Left cardiac atrium (tissue), 4 donors: Measurements from ENCODE around the gene RBM38. TPM values are rescaled to one million over a fixed set of nuclear protein-coding genes. Genes with fewer than 3 reads are reported as not detected.
A peak's percentile ranks its signal among the peaks of the same experiment; 100 is the strongest.
"Not testable (repeated sequence)": the region's sequence is repeated elsewhere in the genome, so short reads cannot be mapped to it uniquely, and the experiment has no call there.

Source experiments
- ATAC-seq, 2 donors: fragments of 200-7000 bp; cut with Tn5 transposase; one replicate each; pipeline ENCODE4 v1.9.1; 2020; ENCODE audit warnings: mild to moderate bottlenecking in 2 of 2, moderate library complexity in 2 of 2
- DNase-seq: peaks from one replicate; pipeline ENCODE4 v3.0.0-alpha.2; 2020
- intact Hi-C, 2 donors: fragments of 100-400 bp; cut with DNase I; formaldehyde crosslinking; loops; one replicate each; pipeline versions ENCODE4 v1.14.1 to v1.15.1; 2022 to 2023
- total RNA-seq, 2 donors: library from RNA; stranded (reverse); fragmentation: NEBNext Ultra II Directional; extraction: Animal tissue kit (Norgen Biotek cat#: 25700); gene quantifications; one replicate each; pipeline ENCODE4 v1.2.1, GENCODE V29; 2021
- donor health status: DM: no; HTN: yes; CAD: no.
- donor health status: DM: no; HTN: yes; CAD: no; lungs with severe emphysema.
- donor health status: DM: yes; HTN: yes; CAD: no.
- donor health status: Dilated cardiomyopathy.

RBM38 gene
- total RNA-seq, 2 donors from 2014 or later, result 78.6 to 101 TPM

DNA sequence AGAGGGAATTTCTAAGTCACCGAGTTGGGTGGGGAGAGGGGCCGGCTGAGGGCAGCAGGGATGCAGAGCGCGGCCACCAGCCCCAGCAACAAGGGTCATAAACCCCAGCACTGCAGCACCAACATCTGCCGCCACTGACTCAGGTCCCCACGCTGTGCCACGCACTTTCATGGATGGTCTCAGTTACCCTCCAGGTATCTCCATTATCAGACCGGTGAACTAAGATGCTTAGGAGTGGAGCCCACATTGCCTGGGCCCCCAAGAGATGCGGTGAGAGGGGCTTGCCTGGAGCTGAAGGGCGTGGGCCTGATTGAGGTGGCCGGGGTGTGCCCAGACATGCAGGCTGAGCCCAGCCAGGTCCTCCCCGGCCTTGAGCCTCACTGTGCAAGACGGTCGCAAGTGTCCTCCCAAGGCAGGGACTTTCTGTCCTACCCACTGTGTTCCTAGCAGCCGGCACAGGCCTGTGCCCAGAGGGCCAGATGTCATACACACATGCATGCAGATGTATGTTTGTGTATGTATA, 19.3 kb downstream of the RBM38 start:
- DNase-seq (no peak), ATAC-seq (no peak)
- intact Hi-C loops, result no loop called here

DNA sequence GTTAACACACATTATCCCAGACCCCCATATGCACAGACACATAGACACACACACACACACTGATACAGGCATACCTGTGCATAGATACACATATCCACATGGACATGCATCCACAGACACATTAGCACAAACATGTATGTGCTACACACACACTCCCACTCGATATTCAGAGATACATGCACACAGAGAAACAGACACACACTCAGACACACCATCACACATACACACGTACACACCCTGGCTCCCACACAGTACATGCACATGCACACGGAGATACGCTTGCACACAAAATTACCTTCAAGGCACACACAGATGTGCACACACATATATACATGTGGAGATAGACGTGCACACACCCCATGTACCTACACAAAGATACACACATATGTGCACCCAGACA, 19.7 kb downstream of the RBM38 start:
- intact Hi-C loops, result no loop called here
- DNase-seq, result no peak
- ATAC-seq, result no peak

DNA sequence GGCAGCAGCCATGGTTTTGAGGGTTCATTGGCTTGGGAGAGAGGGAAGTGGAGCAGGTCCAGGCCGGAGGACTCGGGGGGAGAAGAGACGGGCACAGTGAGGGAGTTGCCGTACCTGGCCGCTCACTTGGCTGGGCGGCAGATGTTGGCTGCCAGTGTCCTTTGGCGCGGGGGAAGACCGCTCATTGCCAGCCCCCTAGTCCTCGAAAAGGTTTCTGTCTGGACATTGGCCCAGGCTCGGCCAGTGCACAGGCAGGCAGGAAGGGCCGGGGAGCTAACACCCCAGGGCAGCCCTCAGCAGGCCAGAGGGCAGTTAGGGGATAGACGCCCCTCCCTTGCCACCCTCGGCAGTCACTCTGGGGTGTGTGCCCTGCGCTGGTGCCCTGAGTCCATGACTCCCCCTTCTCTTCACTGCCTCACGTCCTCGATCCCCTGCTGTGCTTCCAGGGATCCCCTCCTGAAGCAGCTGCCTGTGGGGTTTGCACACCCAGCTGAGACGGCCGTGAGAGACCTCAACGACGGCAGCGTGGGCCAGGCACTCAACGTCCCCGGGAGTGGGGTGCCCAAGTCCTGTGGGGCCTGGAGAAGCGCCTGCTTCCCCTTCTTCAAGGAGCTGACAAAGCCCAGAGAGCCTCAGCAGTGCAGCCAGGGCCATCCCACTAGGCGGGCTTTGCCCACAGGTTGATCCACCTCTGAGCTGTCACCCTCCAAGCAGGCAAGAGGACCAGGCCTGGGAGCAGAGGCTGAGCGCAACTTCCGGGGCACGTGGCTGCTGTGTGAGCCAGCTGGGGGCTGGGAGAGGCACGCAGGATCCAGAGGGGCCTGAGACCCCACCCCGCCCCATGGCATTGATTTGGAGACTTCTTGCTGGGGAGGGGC, 20.4 kb downstream of the RBM38 start:
- DNase-seq (no peak), ATAC-seq (no peak)
- intact Hi-C loops, result no loop called here

DNA sequence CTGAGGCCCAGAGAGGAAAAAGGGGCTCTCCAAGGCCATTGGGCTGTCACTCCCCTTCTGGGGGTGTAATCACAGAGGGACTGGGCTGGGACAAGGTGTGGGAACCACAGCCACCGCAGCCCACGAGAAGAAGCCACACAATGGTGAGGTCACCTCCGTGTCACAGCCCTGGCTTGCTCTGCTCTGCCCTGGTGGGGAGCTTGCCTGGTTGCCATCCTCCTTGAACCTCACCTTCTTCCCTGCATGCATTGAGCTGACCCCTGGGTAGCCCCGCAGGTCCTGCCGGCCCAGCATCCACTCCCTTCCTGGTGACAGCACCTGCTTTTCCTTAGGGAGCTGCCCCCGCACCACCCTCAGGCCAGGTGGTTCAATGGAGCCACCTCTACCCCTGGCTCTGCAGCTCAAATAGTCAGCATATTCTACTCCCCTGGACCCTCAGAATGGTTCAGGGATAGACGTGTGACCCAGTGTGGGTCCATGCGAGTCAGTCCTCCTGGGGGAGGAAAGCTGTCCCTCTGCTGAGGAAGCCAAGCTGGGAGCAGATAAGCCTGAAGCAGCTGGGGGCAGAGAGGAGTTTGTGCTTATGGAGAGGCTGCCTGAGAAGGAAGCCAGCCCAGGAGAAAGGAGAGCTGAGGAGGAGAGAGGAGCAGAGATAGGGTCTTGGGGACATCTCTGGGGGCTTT, 21.3 kb downstream of the RBM38 start:
- ATAC-seq (no peak), DNase-seq (no peak)
- intact Hi-C loops, result no loop called here

DNA sequence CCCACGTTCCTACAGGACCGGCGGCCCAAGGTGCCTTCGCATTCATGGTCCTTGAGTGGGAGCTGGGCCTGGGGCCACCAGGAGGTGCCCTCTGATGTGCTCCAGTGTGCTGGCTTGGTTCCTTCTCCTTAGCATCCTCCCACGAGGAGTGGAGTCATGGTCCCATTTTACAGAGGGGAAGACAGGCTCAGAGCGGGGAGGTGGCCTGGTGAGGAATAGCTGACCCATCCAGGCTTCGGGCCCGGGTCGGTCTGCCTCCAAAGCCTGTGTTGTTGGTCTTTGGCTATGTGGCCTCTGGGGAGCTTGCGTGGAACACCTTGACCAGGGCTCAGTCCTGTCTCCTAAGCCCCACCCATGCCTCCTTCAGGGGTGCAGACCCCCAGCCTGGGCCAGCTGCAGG, 22.8 kb downstream of the RBM38 start:
- DNase-seq (no peak), ATAC-seq (no peak)
- intact Hi-C loops, result no loop called here

DNA sequence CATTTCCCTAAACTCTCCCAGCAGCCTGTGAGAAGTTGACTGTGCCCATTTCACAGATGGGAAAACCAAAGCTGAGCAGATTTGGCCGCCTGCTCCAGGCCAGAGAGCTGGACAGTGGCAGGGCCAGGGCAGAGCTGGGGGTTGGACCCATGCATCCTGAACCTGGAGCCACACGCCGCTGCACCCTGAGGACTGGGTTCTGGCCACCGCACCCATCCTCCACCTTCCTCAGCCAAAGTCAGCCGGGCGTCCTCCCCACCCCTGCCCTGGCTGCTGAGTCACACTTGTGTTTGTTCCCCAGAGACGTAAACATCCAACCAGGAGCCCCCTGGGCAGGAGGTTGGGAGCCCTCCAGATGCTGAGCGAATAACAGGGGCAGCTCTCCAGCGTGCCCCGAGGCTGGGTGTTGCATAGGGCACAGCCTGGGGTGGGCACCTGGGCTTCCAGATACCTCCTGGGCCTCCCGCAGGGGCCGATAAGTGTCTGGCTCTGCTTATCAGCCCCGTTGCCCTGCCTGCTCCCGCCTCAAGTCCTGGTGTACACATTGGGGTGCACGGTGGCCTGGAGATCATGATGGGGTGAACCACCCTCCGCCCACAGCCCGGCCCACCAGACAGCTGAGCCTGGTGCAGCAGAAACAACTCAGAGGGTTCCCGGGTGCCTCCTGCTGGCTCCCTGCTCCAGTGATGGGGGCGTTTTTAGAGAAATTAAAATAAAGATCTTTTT, 23.8 kb downstream of the RBM38 start:
- no peak for DNase-seq
- ATAC-seq, result no peak
- intact Hi-C loops, result no loop called here

DNA sequence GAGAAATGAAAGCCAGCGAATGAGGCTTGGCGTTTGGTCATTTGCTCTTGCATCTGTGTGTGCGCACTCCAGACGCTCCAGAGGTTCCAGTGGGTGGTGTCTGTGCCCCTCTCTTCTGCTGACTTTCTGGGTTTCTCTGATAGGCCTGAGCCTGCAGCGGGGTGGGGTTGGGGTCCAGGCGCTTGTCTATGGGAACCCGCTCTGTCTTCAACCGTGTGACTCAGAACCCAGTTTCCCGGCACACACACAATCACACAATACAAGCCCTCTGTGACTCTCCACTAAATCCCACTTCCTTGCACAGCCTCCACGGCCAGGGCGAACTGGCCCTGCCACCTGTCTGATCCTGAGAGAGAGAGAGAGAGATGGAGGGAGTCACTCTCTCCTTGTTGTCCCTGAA, 24.6 kb downstream of the RBM38 start:
- ATAC-seq (no peak), DNase-seq (no peak)
- intact Hi-C loops, result no loop called here

DNA sequence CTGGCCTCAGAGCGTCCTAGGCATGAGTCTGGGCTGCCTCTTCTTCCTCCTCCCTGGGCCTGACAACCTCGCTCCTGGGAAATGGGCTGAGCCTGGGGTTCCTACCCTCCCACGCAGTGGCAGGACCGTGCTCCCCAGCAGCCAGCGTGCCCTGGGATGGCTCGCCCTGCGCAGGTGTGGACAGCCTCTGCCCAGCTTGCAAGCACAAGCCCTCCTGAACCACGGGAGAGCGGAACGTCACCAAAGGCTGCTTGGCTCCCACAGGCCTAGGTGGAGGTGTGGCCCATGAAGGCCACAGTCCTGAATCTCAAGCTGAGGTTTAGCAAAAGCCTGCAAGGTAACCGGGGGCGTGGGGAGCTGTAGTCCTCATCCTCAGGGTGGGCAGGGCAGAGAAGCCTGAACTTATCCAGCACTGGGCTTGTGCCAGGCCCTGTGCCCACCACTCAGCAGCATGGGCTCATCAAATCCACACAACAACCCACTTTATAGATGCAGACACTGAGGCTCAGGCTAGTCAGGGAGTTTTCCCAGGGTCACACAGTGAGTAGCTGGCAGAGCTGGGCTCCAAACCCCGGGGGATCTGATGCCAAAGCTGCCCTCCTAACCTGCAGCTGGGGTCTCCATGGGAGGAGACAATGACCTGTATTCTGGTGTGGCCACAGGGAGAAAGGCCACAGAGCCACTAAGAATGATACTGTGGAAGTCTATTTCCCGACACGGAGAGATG, 25.3 kb downstream of the RBM38 start:
- DNase-seq, result no peak
- intact Hi-C loops, result no loop called here
- ATAC-seq, result no peak

DNA sequence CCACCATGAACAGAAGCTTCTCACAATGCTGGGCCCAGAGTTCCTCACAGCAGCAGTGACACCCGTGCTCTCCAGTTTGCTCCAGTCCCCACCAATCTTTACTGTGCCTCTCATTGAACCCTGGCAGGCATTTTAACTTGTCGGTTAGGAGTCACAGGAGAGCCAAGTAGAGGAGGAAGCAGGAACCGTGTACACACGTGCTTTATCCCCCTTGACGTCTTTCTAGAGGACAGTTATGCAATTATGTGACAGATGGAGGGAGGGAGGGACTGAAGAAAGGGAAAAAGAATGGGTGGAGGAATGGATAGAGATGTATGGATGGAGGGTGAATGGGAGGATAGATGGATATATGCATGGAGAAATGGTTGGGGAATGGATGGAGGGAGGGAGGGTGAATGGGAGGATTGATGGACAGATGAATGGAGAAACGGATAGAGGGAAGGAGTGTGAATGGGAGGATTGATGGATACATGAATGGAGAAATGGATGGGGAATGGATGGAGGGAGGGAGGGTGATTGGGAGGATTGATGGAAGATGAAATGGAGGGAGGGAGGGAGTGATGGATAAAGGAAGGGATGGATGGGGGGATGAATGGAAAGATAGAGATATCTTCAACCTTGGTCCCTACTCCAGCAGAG, 26.0 kb downstream of the RBM38 start:
- intact Hi-C loops, result no loop called here
- no peak for DNase-seq
- no peak for ATAC-seq

DNA sequence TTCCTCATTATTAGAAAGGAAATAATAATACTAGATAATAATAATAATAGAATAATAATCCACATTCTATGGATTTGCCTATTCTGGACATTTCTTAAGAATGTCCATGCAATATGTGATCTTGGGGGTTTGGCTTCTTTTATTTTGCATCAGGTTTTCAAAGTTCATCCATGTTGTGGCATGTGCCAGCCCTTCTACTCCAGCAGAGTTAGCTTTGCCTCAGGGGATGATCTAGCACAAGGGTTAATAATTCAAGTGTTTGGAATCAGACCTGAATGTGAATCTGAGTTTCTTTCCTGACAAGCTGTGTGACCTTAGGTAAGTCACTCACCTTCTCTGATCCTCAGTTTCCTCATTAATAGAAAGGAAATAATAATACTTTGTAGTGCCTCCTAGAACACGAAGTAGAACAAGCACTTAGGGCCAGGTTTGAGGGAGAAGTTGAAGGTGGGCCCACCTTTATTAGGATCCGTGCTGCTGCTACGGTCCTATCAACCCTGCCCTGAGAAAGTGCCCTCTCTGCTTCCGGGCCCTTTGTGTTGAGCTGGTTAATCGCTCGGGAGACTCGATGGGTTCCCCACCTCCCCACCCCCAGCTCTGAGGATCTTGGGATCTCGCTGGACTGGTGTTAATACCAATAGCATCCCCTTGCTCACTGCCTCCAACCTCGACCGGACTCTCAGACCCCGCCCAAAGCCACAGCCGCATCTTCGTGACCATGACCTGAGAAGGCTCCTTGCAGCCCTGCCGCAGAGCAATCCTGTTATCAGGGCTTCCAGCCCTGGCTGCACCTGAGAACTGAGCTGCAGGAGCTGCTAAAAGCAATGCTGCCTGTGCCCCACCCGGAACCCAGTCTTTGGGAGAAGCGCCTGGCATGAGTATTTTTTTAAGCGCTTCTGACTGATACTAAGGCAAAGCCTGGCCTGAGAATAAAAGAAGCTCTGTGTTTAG, 26.9 kb downstream of the RBM38 start:
- no peak for ATAC-seq
- intact Hi-C loops, result no loop called here
- DNase-seq, result no peak

DNA sequence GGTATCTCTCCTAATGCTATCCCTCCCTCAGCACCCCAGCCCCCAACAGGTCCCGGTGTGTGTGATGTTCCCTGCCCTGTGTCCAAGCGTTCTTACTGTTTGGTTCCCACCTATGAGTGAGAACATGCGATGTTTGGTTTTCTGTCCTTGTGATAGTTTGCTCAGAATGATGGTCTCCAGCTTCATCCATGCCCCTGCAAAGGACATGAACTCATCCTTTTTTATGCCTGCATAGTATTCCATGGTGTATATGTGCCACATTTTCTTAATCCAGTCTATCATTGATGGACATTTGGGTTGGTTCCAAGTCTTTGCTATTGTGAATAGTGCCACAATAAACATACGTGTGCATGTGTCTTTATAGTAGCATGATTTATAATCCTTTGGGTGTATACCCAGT, 28.3 kb downstream of the RBM38 start:
- intact Hi-C loops, result not testable (repeated sequence)

DNA sequence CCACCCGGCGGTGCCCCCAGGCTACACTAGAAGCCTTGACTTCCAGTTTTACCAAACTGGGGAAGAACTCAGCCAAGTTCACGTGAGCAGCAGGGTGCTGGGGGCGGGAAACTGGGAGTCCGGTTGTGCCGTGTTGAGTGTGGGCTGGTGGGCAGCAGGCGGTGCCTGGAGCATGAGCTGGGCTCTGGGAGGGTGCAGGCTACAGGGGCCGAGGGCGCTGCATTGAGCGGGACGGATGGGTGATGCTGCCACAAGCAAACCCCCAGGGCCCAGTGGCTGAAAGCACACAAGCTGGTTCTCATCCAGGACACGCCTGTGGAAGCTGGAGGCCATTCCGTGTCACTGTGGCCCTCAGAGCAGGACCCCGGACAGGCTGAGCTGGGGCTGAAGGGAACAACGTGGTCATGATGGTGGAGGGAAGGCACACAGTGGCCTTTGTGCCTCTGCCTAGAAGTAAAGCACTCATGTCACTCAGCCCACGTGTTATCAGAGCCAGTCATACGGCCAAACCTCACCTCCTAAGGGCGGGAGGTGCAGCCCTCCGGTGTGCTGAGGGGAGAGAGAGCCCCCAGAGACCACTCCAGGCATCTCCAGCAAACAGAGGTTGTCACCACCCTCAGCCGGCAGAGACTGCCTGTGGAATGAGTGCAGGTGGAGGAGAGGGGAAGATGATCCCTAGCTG, 29.5 kb downstream of the RBM38 start:
- DNase-seq (no peak), ATAC-seq (no peak)
- intact Hi-C loops, result no loop called here

More for the DNA sequence above, 28.3 kb downstream of the RBM38 start:
- not testable (repeated sequence) for DNase-seq, ATAC-seq

DNA sequence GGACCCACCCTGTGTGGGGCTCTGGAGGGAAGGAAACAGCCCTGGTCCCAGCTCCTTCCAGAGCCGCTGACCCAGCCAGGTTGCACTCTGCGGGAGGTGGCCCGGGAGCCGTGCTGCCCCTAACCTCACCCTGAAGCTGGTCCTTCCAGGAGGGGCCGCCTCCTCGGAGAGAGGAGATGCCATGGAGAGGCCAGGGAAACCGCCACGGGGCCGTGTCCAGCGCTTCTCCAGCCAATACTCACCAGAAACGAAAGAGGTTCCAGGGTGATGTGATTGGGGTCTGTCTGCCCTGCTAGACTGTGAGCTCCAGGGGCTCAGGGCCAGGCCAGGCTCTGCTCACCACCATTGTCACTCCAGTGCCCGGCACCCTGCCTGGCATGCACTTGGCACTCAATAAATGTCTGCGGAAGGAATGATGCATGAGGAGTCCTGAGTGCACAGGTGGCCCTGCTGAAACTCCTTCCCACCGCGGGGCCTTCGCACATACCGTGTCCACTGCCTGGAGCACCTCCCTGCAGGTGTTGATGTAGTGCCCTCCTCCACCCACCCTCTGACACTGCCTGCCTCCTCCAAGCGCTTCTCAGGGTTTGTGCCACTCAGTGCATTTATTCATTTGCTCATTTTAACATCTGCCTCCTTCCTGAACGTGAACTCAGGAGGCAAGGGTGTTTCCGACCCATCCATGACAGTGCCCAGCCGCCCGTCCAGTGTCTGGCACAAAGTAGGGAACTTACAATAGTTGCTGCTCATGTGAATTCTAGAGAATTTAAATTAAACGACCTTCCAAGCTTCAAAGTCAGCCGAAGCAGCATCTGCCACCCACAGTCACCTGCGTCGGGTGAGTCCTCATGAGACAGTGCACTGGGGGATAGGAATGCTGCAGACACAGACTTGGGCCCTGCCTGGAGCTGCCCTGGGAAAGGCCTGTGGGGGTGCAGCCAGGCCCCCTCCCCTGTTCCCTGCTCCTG, 30.3 kb downstream of the RBM38 start:
- intact Hi-C loops, result no loop called here
- DNase-seq, result no peak
- peak in 1 of 2 donors; percentile 15 for ATAC-seq

DNA sequence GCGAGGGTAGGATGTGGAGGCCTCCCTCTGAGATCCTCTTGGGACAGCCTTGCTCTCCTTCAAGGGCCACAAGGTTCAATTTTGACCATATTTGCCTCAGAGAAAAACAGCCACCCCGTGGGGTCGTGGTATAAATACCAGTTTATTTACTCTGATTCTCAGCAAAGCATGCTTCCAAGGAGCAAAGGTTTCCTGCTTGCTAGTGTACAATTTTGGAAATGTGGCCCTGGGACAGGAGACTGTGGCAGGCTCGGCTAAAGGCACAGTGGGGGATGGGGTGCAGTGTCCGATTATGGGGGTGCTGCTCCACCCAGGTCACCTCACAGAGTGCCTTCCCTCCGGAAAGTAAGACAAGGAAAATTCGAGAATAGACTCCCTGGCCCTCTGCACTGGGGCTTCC, 31.1 kb downstream of the RBM38 start:
- intact Hi-C loops, result no loop called here
- DNase-seq (peak; percentile 15), ATAC-seq (no peak)

DNA sequence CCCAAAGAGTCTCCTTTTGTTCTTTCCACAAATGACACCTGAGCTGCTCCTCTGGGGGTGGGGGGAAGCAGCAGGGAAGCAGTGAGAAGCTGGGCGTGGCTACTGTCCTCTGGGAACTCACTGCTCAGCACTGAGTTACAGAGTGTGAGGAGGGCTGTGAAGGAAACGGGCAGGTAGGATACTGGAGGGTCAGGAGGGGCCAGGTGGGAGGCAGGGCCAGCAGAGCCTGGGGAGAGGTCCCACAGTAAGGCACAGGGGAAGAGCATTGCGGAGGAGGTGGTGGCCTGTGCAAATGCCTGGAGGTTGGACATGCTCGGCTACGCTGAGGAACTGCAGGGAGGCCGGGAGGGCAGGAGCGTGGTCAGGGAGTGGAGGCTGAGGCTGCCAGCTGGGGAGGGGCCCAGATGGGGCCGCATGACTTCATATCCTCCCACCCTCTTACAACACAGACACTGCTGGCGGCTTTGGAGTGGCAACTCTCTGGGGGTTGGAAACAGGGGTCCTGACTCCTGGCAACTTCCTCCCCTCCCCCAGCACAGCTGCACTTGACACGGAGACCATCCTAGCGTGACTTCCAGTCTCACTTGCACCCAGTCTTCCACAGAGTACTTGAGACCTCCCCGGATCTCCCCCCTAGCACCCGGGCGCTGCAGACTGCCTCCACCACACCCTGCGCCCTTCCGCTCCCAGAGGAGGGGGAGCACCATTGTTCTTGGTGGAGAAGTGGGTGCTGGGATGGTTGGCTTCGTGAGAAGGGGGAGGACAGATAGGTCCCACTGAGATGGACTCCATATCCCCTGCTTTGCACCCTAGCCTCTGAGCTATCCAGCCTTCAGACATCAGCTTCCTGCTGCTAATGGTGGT, 34.2 kb downstream of the RBM38 start:
- intact Hi-C loops, result no loop called here
- ATAC-seq (peak; percentile 25 to 60), DNase-seq (no peak)
